ENCODE data around the gene GNGT2.

DNA sequence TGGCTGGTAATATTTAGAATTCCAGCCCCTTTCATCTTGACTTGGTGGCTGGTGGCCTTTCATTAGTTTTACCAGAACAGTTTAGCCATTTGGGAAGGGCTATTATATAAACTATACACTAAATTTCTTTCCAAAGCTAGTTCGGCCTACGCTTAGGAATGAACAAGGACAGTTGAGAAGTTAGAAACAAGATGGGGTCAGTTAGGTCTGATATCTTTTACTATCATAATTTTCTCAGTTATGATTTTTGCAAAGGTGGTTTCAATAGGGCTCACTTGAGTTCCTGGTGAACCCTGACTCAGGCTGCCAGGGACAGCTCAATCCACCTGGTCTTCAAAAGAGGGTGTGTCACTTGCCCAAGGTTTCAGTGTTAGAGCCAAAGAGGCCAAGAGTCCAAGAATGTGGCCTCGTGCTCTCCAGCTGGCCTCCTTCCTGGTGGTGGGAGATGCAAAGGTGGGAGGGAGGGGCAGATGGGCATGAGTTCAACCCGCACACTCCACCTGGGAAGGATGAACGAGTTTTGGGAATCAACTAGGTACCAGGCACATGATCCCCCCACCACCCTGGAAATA is 24.2 kb upstream of the GNGT2 start:
- TF ChIP-seq, protein P1, sequence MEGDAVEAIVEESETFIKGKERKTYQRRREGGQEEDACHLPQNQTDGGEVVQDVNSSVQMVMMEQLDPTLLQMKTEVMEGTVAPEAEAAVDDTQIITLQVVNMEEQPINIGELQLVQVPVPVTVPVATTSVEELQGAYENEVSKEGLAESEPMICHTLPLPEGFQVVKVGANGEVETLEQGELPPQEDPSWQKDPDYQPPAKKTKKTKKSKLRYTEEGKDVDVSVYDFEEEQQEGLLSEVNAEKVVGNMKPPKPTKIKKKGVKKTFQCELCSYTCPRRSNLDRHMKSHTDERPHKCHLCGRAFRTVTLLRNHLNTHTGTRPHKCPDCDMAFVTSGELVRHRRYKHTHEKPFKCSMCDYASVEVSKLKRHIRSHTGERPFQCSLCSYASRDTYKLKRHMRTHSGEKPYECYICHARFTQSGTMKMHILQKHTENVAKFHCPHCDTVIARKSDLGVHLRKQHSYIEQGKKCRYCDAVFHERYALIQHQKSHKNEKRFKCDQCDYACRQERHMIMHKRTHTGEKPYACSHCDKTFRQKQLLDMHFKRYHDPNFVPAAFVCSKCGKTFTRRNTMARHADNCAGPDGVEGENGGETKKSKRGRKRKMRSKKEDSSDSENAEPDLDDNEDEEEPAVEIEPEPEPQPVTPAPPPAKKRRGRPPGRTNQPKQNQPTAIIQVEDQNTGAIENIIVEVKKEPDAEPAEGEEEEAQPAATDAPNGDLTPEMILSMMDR (IDR thresholded peaks at IDR 0.05), result no peak
- no peak for TF ChIP-seq POLR2A (IDR thresholded peaks at IDR 0.05)
